Heart right ventricle (tissue), 16 donors: ENCODE data around the gene ARHGEF10L. TPM values are rescaled to one million over a fixed set of nuclear protein-coding genes. Genes with fewer than 3 reads are reported as not detected.

ENCODE experiments used
- ATAC-seq, 8 donors: fragments of 200-7000 bp; cut with Tn5 transposase; one replicate each; pipeline ENCODE4 v1.9.1; 2020; ENCODE audit warnings: mild to moderate bottlenecking in 8 of 8, moderate library complexity in 8 of 8, moderate number of reproducible peaks in 1 of 8
- DNase-seq, 2 donors: peaks; one replicate each; pipeline ENCODE4 v3.0.0-alpha.2; 2020
- H3K27ac ChIP-seq, 10 donors: fragments of 200-600 bp; sonication (generic) in 2 of 10; one replicate each; pipeline versions ENCODE4 v1.5.0 to v1.8.0; 2020 to 2022; ENCODE audit warnings: mild to moderate bottlenecking in 3 of 10
- H3K27me3 ChIP-seq, 7 donors: fragments of 200-600 bp; one replicate each; pipeline ENCODE4 v1.8.0; 2021 to 2022; ENCODE audit warnings: mild to moderate bottlenecking in 2 of 7
- H3K36me3 ChIP-seq, 9 donors: fragments of 200-600 bp; sonication (generic) in 1 of 9; one replicate each; pipeline versions ENCODE4 v1.5.0 to v1.8.0; 2020 to 2022; ENCODE audit warnings: mild to moderate bottlenecking in 2 of 9
- H3K4me1 ChIP-seq, 9 donors: fragments of 200-600 bp; sonication (generic) in 1 of 9; one replicate each; pipeline versions ENCODE4 v1.5.0 to v1.8.0; 2020 to 2022; ENCODE audit warnings: mild to moderate bottlenecking in 4 of 9
- H3K4me3 ChIP-seq, 10 donors: fragments of 200-600 bp; sonication (generic) in 2 of 10; one replicate each; pipeline versions ENCODE4 v1.5.0 to v1.8.0; 2020 to 2022; ENCODE audit warnings: mild to moderate bottlenecking in 7 of 10, moderate library complexity in 2 of 10
- H3K9me3 ChIP-seq, 11 donors: fragments of 200-600 bp in 10 of 11; sonication (generic) in 2 of 11; one replicate each; pipeline versions ENCODE4 v1.5.0 to v1.8.0; 2013 to 2022; ENCODE audit warnings: mild to moderate bottlenecking in 2 of 11, control low read depth in 1 of 11, moderate library complexity in 1 of 11
- CTCF ChIP-seq, 9 donors: fragments of 200-600 bp; sonication (generic) in 2 of 9; IDR thresholded peaks; one replicate each; pipeline versions ENCODE4 v1.5.0 to v1.8.0; 2021 to 2022; ENCODE audit warnings: antibody characterized with exemption in 9 of 9, mild to moderate bottlenecking in 5 of 9, moderate library complexity in 1 of 9
- WGBS, 2 donors: extraction: QIAGEN DNeasy Blood & Tissue Kit; methylation state at CpG; one replicate each; pipeline ENCODE4 v1.1.7; 2013; ENCODE audit warnings: inconsistent platforms in 1 of 2; 5-methylcytosine and 5-hydroxymethylcytosine counted together
- intact Hi-C, 10 donors: fragments of 100-400 bp; cut with DNase I; formaldehyde crosslinking; loops; one replicate each; pipeline versions ENCODE4 v1.11.1 to v1.14.2; 2022
- polyA plus RNA-seq, 2 donors: library from polyadenylated mRNA; stranded (reverse); fragments of 200-250 nt; gene quantifications; one replicate each; pipeline ENCODE4 v1.2.3, GENCODE V29; 2013
- total RNA-seq, 10 donors: library from RNA; stranded (reverse); fragmentation: NEBNext Ultra II Directional in 3 of 10; extraction: Animal tissue kit (Norgen Biotek cat#: 25700) in 3 of 10; gene quantifications; one replicate each; pipeline versions ENCODE4 v1.2.1 to v1.2.4, GENCODE V29; 2021 to 2023
- donor health status: Arrhythmogenic right ventricular cardiomyopathy.
- donor health status: ischemic (EF 13 %, LVEDD 7.1; RV severe dilation, severe dysfunction).
- donor health status: healthy with polysubstance abuse.
- donor health status: DM: no; HTN: yes; CAD: no.
- donor health status: DM: no; HTN: no; CAD: no.
- donor health status: ischemic (EF 25% LVEDD 6.9; RV normal size, moderate dysfunction).
- donor health status: ischemic (EF 25% LVEDD 5.7; RV mildly dilated, moderate dysfunction).
- donor health status: healthy.
- donor health status: DM: yes; HTN: yes; CAD: no.
- donor health status: Ischemic cardiomyopathy.
- donor health status: ischemic (EF 35%, LVEDD 5.7; RV mildly dilated, moderate dysfunction).
- donor health status: nonischemic (EF 11% LVEDD 7.7; RV severe dilation, severe dysfunction).
- donor health status: DM: yes; HTN: yes; CAD: no.
- donor health status: PGD.
- donor health status: ischemic (EF 29% LVEDD 5.4; RV normal size, mild dysfunction).
- donor health status: nonischemic (EF 23%, LVEDD 6.1; RV moderate dilation, normal function).

ARHGEF10L gene
- total and polyA plus RNA-seq, 12 donors = 45.4 to 68.4 (median 50.6) TPM

GRCh38 chr1:17734609-17735008 lies 195.1 kb downstream of the ARHGEF10L start:
- DNase-seq = no peak
- Histone ChIP-seq H3K9me3 (no peaks in the 10 kb centered on the region), H3K4me3 (no peak overlapping the region), H3K27me3 (peaks cover 0 to 30% (median 7%) of the 10 kb centered on the region in 7 donors), H3K27ac (no peak overlapping the region), H3K4me1 (no peaks in the 10 kb centered on the region), H3K36me3 (no peaks in the 10 kb centered on the region)
- TF ChIP-seq CTCF (IDR thresholded peaks at IDR 0.05) = no peak
- 84% methylated on average over 7 of the region's 7 CpGs for WGBS, 2 donors
- intact Hi-C loops = no loop called here
- no peak for ATAC-seq

GRCh38 chr1:17735348-17735747 lies 195.8 kb downstream of the ARHGEF10L start:
- 76 to 82% methylated on average over 2 of the region's 2 CpGs for WGBS, 2 donors
- no peak for ATAC-seq

DNA sequence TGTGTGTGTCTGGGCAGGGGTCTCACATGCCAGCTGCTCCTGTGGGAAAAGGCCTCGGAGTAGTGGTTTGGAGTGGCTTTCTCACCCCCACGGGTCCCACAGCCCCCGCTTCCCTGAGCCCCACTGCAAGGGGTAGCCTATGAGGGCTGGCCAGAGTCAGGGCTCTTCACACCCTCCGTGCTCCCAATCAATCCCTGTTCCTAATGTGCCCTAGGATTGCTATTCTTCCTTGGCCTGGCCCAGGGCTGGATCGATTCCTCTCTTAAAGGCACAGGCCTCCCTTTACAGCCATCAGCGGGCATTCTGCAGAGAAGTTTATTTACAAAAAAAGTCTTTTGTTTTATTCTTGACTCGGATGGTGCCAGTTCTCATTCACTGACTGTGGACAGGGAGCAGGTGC lies 196.3 kb downstream of the ARHGEF10L start:
- Histone ChIP-seq H3K9me3 (no peaks in the 10 kb centered on the region), H3K36me3 (no peaks in the 10 kb centered on the region), H3K27me3 (peaks cover 0 to 36% (median 16%) of the 10 kb centered on the region in 7 donors), H3K27ac (no peak overlapping the region), H3K4me1 (no peaks in the 10 kb centered on the region), H3K4me3 (no peak overlapping the region)
- 54 to 55% methylated on average over 7 of the region's 7 CpGs for WGBS, 2 donors
- intact Hi-C loops = no loop called here
- ATAC-seq (no peak), DNase-seq (no peak)
- no peak for TF ChIP-seq CTCF (IDR thresholded peaks at IDR 0.05)

More at GRCh38 chr1:17735348-17735747, 195.8 kb downstream of the ARHGEF10L start:
- Histone ChIP-seq H3K36me3 (no peaks in the 10 kb centered on the region), H3K27ac (no peak overlapping the region), H3K9me3 (no peaks in the 10 kb centered on the region), H3K4me1 (no peaks in the 10 kb centered on the region), H3K27me3 (peaks cover 0 to 32% (median 12%) of the 10 kb centered on the region in 7 donors), H3K4me3 (no peak overlapping the region)
- TF ChIP-seq CTCF (IDR thresholded peaks at IDR 0.05) = no peak
- intact Hi-C loops = no loop called here
- no peak for DNase-seq

GRCh38 chr1:17736625-17737024 lies 197.1 kb downstream of the ARHGEF10L start:
- Histone ChIP-seq H3K4me1 (no peaks in the 10 kb centered on the region), H3K9me3 (no peaks in the 10 kb centered on the region), H3K27me3 (peaks cover 0 to 45% (median 24%) of the 10 kb centered on the region in 7 donors), H3K4me3 (no peak overlapping the region), H3K36me3 (no peaks in the 10 kb centered on the region), H3K27ac (no peak overlapping the region)
- intact Hi-C loops = no loop called here
- no peak for TF ChIP-seq CTCF (IDR thresholded peaks at IDR 0.05)
- 55 to 66% methylated on average over 6 of the region's 6 CpGs for WGBS, 2 donors
- ATAC-seq (no peak), DNase-seq (no peak)
